HEK293 (cell line): Measurements from ENCODE around the gene PIM2.

Source experiments
- CTCF ChIA-PET: fragments of 350-600 bp; formaldehyde crosslinking; extraction: SDS; loops from one replicate; lab custom pipeline; 2021; ENCODE audit warnings: antibody characterized with exemption; lab: Yijun Ruan, JAX
- POLR2A ChIA-PET: fragments of 300-600 bp; formaldehyde crosslinking; extraction: SDS; loops from one replicate; lab custom pipeline; 2020; ENCODE audit warnings: antibody characterized with exemption, inconsistent platforms; lab: Yijun Ruan, JAX
- H3K27ac ChIP-seq: fragments of 200-500 bp; sonication (Bioruptor generic); 2 replicates; pipeline ENCODE4 v1.5.1; 2014; ENCODE audit warnings: low read depth, low read length, control low read depth, inconsistent platforms; ENCODE audit errors: extremely low read depth
- H3K36me3 ChIP-seq, 2 experiments: fragments of 200-500 bp in 1 of 2; sonication (Bioruptor generic) in 1 of 2; 1 replicate in 1 of 2; 2 replicates in 1 of 2; pipeline ENCODE4 v1.5.1; 2014 to 2017; ENCODE audit warnings: inconsistent platforms in 2 of 2, low read length in 2 of 2; ENCODE audit not compliant: control insufficient read depth in 2 of 2, insufficient read depth in 1 of 2
- H3K4me1 ChIP-seq: fragments of 200-500 bp; sonication (Bioruptor generic); 2 replicates; pipeline ENCODE4 v1.5.1; 2014; ENCODE audit warnings: mild to moderate bottlenecking, low read length, inconsistent platforms; ENCODE audit not compliant: control insufficient read depth, insufficient read depth
- H3K4me3 ChIP-seq: 2 replicates; pipeline ENCODE4 v1.5.1; 2011; ENCODE audit warnings: low read depth, mild to moderate bottlenecking, control low read depth, low read length, moderate library complexity
- H3K9me3 ChIP-seq: fragments of 200-500 bp; sonication (Bioruptor generic); 2 replicates; pipeline ENCODE4 v1.5.1; 2014; ENCODE audit warnings: low read depth, low read length, inconsistent platforms; ENCODE audit not compliant: control insufficient read depth, insufficient read depth
- SP3 ChIP-seq: fragments of 450-650 bp; formaldehyde crosslinking; IDR thresholded peaks from 2 replicates; pipeline ENCODE4 v1.5.1; 2016; ENCODE audit warnings: missing biosample characterization, missing genetic modification characterization
- SP7 ChIP-seq: fragments of 450-650 bp; formaldehyde crosslinking; IDR thresholded peaks from 2 replicates; pipeline ENCODE4 v1.5.1; 2016; ENCODE audit warnings: missing biosample characterization, missing genetic modification characterization
- ZFP69B ChIP-seq: fragments of 450-650 bp; formaldehyde crosslinking; IDR thresholded peaks from 2 replicates; pipeline ENCODE4 v1.5.1; 2016; ENCODE audit warnings: missing biosample characterization, missing genetic modification characterization
- ZNF10 ChIP-seq: fragments of 450-650 bp; formaldehyde crosslinking; IDR thresholded peaks from 2 replicates; pipeline ENCODE4 v1.5.1; 2017; ENCODE audit warnings: missing biosample characterization, missing genetic modification characterization
- ZNF112 ChIP-seq: fragments of 450-650 bp; formaldehyde crosslinking; IDR thresholded peaks from 2 replicates; pipeline ENCODE4 v1.5.0; 2017; ENCODE audit warnings: missing biosample characterization, missing genetic modification characterization
- ZNF157 ChIP-seq: fragments of 450-650 bp; formaldehyde crosslinking; IDR thresholded peaks from 2 replicates; pipeline ENCODE4 v1.5.1; 2016; ENCODE audit warnings: missing biosample characterization, missing genetic modification characterization
- ZNF354C ChIP-seq: fragments of 450-650 bp; formaldehyde crosslinking; IDR thresholded peaks from 2 replicates; pipeline ENCODE4 v1.5.1; 2016; ENCODE audit warnings: missing biosample characterization, missing genetic modification characterization, low read depth, borderline replicate concordance
- ZNF391 ChIP-seq: fragments of 450-650 bp; formaldehyde crosslinking; IDR thresholded peaks from 2 replicates; pipeline ENCODE4 v1.5.1; 2016; ENCODE audit warnings: low read depth, missing biosample characterization, missing genetic modification characterization, borderline replicate concordance
- ZNF423 ChIP-seq: fragments of 450-650 bp; formaldehyde crosslinking; IDR thresholded peaks from 2 replicates; pipeline ENCODE4 v1.5.1; 2016; ENCODE audit warnings: missing biosample characterization, missing genetic modification characterization
- ZNF521 ChIP-seq: fragments of 450-650 bp; formaldehyde crosslinking; IDR thresholded peaks from 2 replicates; pipeline ENCODE4 v1.5.1; 2017; ENCODE audit warnings: missing biosample characterization, mild to moderate bottlenecking, missing genetic modification characterization
- ZNF658 ChIP-seq: fragments of 450-650 bp; formaldehyde crosslinking; IDR thresholded peaks from 2 replicates; pipeline ENCODE4; 2016; ENCODE audit warnings: missing biosample characterization, missing genetic modification characterization
- ZNF768 ChIP-seq: fragments of 450-650 bp; formaldehyde crosslinking; IDR thresholded peaks from 2 replicates; pipeline ENCODE4 v1.5.1; 2018; ENCODE audit warnings: missing biosample characterization, mild to moderate bottlenecking, missing genetic modification characterization
- ZNF785 ChIP-seq: fragments of 450-650 bp; formaldehyde crosslinking; IDR thresholded peaks from 2 replicates; pipeline ENCODE4 v1.5.1; 2016; ENCODE audit warnings: missing biosample characterization, missing genetic modification characterization
- ZNF830 ChIP-seq: fragments of 450-650 bp; IDR thresholded peaks from 2 replicates; pipeline ENCODE4 v1.5.0; 2018; ENCODE audit warnings: missing biosample characterization, missing genetic modification characterization, low read depth, mild to moderate bottlenecking, moderate library complexity
- ZXDB ChIP-seq: fragments of 450-650 bp; formaldehyde crosslinking; IDR thresholded peaks from 2 replicates; pipeline ENCODE4 v1.5.1; 2016; ENCODE audit warnings: missing biosample characterization, missing genetic modification characterization
- TF ChIP-seq, protein P1 (sequence below): fragments of 450-650 bp; IDR thresholded peaks from 2 replicates; pipeline ENCODE4 v1.5.1; 2018; ENCODE audit warnings: missing biosample characterization, missing genetic modification characterization
- TF ChIP-seq, protein P2 (sequence below): fragments of 450-650 bp; formaldehyde crosslinking; IDR thresholded peaks from 2 replicates; pipeline ENCODE4 v1.5.1; 2016; ENCODE audit warnings: missing biosample characterization, missing genetic modification characterization, low read depth
- TF ChIP-seq, protein P3 (sequence below): fragments of 450-650 bp; formaldehyde crosslinking; IDR thresholded peaks from 2 replicates; pipeline ENCODE4 v1.5.1; 2016; ENCODE audit warnings: missing biosample characterization, missing genetic modification characterization
- TF ChIP-seq, protein P4 (sequence below): fragments of 450-650 bp; formaldehyde crosslinking; IDR thresholded peaks from 2 replicates; pipeline ENCODE4 v1.5.1; 2016; ENCODE audit warnings: missing biosample characterization, missing genetic modification characterization
- TF ChIP-seq, protein P5 (sequence below): fragments of 450-650 bp; formaldehyde crosslinking; IDR thresholded peaks from 2 replicates; pipeline ENCODE4 v1.5.1; 2016; ENCODE audit warnings: missing biosample characterization, missing genetic modification characterization

The PIM2 gene

DNA sequence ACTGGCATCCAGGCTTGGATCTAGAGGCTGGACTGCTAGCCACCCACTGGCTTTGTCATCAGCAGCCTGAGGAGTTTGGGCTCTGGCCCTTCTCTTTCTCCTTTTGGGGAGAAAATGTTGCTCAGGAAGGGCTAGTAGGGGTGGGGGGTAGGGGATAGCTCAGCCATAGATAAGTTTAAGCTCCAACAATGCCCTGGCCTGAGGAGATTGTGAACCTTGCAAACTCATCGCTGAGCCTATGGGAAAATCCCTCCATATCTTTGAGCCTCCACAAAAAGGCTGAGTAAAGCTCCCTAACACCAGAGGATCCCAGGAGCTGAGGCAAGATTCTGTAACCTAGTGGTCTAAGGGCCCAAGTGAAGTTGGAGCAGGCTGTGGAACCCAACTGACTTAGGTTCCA is 29.8 kb upstream of the PIM2 start:
- no peak overlapping the region for H3K27ac ChIP-seq
- CTCF ChIA-PET, result interaction anchor here (1.2 kb wide), 1 partner anchor 11 kb away, joined by 3 read pairs; no protein-coding TSS in a partner anchor
- H3K9me3 ChIP-seq, result no peaks in the 10 kb centered on the region
- no peaks in the 10 kb centered on the region for H3K4me1 ChIP-seq
- H3K4me3 ChIP-seq, result no peak overlapping the region
- POLR2A ChIA-PET, result interaction anchor here (0.5 to 1.5 kb wide), 3 partner anchors 9 to 272 kb away, joined by 3 to 4 read pairs (median 4); no protein-coding TSS in a partner anchor
- peaks cover 0 to 39% of the 10 kb centered on the region in 2 experiments; a peak in 2 of 3 replicates for H3K36me3 ChIP-seq
- TF ChIP-seq, protein P1, sequence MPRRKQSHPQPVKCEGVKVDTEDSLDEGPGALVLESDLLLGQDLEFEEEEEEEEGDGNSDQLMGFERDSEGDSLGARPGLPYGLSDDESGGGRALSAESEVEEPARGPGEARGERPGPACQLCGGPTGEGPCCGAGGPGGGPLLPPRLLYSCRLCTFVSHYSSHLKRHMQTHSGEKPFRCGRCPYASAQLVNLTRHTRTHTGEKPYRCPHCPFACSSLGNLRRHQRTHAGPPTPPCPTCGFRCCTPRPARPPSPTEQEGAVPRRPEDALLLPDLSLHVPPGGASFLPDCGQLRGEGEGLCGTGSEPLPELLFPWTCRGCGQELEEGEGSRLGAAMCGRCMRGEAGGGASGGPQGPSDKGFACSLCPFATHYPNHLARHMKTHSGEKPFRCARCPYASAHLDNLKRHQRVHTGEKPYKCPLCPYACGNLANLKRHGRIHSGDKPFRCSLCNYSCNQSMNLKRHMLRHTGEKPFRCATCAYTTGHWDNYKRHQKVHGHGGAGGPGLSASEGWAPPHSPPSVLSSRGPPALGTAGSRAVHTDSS (tag by site-specific recombination), result no peak
- TF ChIP-seq, protein P2, sequence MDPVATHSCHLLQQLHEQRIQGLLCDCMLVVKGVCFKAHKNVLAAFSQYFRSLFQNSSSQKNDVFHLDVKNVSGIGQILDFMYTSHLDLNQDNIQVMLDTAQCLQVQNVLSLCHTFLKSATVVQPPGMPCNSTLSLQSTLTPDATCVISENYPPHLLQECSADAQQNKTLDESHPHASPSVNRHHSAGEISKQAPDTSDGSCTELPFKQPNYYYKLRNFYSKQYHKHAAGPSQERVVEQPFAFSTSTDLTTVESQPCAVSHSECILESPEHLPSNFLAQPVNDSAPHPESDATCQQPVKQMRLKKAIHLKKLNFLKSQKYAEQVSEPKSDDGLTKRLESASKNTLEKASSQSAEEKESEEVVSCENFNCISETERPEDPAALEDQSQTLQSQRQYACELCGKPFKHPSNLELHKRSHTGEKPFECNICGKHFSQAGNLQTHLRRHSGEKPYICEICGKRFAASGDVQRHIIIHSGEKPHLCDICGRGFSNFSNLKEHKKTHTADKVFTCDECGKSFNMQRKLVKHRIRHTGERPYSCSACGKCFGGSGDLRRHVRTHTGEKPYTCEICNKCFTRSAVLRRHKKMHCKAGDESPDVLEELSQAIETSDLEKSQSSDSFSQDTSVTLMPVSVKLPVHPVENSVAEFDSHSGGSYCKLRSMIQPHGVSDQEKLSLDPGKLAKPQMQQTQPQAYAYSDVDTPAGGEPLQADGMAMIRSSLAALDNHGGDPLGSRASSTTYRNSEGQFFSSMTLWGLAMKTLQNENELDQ, result no peak
- TF ChIP-seq ZXDB (tag by site-specific recombination) (no peak), ZNF785 (tag by site-specific recombination) (no peak), ZNF157 (tag by site-specific recombination) (no peak), ZNF354C (tag by site-specific recombination) (no peak), ZNF423 (no peak), ZNF112 (tag by site-specific recombination) (no peak), ZNF768 (tag by site-specific recombination) (no peak), ZFP69B (tag by site-specific recombination) (no peak), SP7 (tag by site-specific recombination) (no peak), ZNF830 (no peak), ZNF391 (tag by site-specific recombination) (no peak), SP3 (tag by site-specific recombination) (no peak), ZNF521 (tag by site-specific recombination) (no peak), ZNF658 (tag by site-specific recombination) (no peak), ZNF10 (tag by site-specific recombination) (no peak)
- TF ChIP-seq, protein P3, sequence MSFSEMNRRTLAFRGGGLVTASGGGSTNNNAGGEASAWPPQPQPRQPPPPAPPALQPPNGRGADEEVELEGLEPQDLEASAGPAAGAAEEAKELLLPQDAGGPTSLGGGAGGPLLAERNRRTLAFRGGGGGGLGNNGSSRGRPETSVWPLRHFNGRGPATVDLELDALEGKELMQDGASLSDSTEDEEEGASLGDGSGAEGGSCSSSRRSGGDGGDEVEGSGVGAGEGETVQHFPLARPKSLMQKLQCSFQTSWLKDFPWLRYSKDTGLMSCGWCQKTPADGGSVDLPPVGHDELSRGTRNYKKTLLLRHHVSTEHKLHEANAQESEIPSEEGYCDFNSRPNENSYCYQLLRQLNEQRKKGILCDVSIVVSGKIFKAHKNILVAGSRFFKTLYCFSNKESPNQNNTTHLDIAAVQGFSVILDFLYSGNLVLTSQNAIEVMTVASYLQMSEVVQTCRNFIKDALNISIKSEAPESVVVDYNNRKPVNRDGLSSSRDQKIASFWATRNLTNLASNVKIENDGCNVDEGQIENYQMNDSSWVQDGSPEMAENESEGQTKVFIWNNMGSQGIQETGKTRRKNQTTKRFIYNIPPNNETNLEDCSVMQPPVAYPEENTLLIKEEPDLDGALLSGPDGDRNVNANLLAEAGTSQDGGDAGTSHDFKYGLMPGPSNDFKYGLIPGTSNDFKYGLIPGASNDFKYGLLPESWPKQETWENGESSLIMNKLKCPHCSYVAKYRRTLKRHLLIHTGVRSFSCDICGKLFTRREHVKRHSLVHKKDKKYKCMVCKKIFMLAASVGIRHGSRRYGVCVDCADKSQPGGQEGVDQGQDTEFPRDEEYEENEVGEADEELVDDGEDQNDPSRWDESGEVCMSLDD (tag by site-specific recombination), result no peak
- TF ChIP-seq, protein P4, sequence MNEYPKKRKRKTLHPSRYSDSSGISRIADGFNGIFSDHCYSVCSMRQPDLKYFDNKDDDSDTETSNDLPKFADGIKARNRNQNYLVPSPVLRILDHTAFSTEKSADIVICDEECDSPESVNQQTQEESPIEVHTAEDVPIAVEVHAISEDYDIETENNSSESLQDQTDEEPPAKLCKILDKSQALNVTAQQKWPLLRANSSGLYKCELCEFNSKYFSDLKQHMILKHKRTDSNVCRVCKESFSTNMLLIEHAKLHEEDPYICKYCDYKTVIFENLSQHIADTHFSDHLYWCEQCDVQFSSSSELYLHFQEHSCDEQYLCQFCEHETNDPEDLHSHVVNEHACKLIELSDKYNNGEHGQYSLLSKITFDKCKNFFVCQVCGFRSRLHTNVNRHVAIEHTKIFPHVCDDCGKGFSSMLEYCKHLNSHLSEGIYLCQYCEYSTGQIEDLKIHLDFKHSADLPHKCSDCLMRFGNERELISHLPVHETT, result no peak
- TF ChIP-seq, protein P5, sequence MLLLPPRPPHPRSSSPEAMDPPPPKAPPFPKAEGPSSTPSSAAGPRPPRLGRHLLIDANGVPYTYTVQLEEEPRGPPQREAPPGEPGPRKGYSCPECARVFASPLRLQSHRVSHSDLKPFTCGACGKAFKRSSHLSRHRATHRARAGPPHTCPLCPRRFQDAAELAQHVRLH (tag by site-specific recombination), result no peak
